HepG2 (cell line): ENCODE results near the gene TPBGL.

Experiments used
- RFX5 ChIP-seq: IDR thresholded peaks from 2 replicates; pipeline ENCODE4 v1.6.1; 2011; ENCODE audit warnings: low read depth, low read length, improper control_type of control experiment
- RXRA ChIP-seq: sonication (generic); formaldehyde crosslinking; IDR thresholded peaks from 2 replicates; pipeline ENCODE4 v1.5.1; 2020; ENCODE audit warnings: missing genetic modification reagents
- TF ChIP-seq, protein P1 (sequence below): sonication (generic); formaldehyde crosslinking; IDR thresholded peaks from 2 replicates; pipeline ENCODE4 v1.4.0; 2020; ENCODE audit warnings: missing genetic modification reagents
- TF ChIP-seq, protein P2 (sequence below): IDR thresholded peaks from 2 replicates; pipeline ENCODE4 v1.6.1; 2012; ENCODE audit warnings: low read length, improper control_type of control experiment

DNA sequence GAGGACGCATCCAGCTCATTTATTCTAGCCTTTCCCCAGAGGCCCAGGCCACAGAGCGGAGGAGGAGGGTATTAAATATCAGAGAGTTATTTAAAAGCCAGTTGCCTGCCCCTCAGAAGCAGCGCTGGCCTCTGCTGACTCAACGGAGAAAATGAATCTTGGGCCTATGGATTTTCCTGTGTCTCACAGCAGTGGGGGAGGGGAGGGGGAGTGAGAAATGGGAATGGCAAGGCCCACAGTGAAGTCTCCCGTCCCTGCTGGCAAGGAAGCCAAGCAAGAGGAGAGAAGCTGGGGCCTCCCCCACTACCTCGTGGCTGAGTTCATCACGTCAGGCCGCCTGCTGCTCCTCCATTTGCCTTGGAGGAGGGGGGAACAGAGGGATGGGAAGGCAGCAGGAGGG, 4.5 kb upstream of the TPBGL start:
- TF ChIP-seq, protein P1, sequence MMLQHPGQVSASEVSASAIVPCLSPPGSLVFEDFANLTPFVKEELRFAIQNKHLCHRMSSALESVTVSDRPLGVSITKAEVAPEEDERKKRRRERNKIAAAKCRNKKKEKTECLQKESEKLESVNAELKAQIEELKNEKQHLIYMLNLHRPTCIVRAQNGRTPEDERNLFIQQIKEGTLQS (CRISPR knock-in tag) = no peak
- TF ChIP-seq RXRA (CRISPR knock-in tag) = no peak
- no peak for TF ChIP-seq RFX5
- TF ChIP-seq, protein P2, sequence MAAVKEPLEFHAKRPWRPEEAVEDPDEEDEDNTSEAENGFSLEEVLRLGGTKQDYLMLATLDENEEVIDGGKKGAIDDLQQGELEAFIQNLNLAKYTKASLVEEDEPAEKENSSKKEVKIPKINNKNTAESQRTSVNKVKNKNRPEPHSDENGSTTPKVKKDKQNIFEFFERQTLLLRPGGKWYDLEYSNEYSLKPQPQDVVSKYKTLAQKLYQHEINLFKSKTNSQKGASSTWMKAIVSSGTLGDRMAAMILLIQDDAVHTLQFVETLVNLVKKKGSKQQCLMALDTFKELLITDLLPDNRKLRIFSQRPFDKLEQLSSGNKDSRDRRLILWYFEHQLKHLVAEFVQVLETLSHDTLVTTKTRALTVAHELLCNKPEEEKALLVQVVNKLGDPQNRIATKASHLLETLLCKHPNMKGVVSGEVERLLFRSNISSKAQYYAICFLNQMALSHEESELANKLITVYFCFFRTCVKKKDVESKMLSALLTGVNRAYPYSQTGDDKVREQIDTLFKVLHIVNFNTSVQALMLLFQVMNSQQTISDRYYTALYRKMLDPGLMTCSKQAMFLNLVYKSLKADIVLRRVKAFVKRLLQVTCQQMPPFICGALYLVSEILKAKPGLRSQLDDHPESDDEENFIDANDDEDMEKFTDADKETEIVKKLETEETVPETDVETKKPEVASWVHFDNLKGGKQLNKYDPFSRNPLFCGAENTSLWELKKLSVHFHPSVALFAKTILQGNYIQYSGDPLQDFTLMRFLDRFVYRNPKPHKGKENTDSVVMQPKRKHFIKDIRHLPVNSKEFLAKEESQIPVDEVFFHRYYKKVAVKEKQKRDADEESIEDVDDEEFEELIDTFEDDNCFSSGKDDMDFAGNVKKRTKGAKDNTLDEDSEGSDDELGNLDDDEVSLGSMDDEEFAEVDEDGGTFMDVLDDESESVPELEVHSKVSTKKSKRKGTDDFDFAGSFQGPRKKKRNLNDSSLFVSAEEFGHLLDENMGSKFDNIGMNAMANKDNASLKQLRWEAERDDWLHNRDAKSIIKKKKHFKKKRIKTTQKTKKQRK = no peak
